Measurements from ENCODE around the gene TMEM63B. TPM values are rescaled to one million over a fixed set of nuclear protein-coding genes. Genes with fewer than 3 reads are reported as not detected.

The TMEM63B gene
- total RNA-seq, 1 donor from 2014 or later, result 36.2 TPM

DNA sequence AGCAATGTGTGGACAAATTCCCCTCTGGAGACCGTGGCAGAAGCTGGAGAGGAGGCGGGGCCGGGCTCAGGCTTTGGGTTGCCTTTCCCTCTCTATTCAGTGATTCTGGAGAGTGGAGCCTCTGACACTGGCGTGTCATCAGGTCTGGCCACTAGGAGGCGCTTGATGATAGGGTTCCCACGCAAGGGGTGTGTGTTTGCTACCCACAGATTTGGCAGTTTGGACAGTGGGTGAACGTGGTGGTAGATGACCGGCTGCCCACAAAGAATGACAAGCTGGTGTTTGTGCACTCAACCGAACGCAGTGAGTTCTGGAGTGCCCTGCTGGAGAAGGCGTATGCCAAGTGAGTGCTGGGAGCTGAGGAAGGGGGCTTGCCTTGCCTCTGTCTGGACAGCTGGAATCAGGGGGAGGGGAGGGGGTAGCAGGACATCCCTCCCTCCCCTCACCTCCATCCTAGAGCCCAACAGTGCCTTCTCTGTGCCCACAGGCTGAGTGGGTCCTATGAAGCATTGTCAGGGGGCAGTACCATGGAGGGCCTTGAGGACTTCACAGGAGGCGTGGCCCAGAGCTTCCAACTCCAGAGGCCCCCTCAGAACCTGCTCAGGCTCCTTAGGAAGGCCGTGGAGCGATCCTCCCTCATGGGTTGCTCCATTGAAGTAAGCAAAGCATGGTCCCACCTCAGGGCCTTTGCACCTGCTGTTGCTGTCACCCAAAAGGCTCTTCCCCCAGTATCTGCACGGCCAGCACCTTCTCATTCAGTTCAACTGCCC lies 45.6 kb downstream of the TMEM63B start:
- DNase-seq (ENCODE audit: extremely low spot score, unreplicated experiment), result peak; percentile 93
- peak; percentile 94 for TF ChIP-seq CTCF (IDR thresholded peaks at IDR 0.05)
- Mint-ChIP-seq H3K27ac (ENCODE audit: unreplicated experiment) (no peak overlapping the region), H3K9me3 (ENCODE audit: unreplicated experiment) (no peaks in the 10 kb centered on the region), H3K4me1 (ENCODE audit: unreplicated experiment) (peaks cover 9% of the 10 kb centered on the region), H3K36me3 (ENCODE audit: unreplicated experiment) (no peaks in the 10 kb centered on the region), H3K27me3 (ENCODE audit: unreplicated experiment) (peaks cover 14% of the 10 kb centered on the region), H3K4me3 (ENCODE audit: unreplicated experiment) (no peak overlapping the region)

DNA sequence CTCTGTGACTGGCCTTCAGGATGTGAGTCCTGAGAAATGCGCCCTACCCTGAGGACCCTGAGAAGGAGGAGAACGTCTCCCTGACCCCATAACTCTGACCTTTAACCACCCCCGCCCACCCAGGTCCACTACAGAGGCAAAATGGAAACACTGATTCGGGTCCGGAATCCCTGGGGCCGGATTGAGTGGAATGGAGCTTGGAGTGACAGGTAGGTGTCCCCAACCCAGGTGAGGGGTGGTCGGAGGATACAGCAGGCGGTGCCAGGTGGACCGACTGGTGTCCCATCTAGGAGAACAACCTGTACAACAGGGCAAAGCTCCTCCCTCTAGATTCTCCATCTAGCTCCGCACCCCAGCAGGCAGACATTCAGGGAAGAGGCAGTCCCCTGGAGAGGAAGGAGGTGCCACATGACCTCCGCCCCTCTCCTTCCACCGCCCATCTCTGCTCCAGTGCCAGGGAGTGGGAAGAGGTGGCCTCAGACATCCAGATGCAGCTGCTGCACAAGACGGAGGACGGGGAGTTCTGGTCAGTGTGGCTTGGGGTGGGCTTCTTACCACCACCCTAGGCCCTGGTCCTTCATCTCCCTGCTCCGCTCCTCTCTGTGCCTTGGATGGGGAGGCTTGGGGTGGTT lies 48.9 kb downstream of the TMEM63B start:
- Mint-ChIP-seq H3K27me3 (ENCODE audit: unreplicated experiment) (peaks cover 1% of the 10 kb centered on the region), H3K36me3 (ENCODE audit: unreplicated experiment) (no peaks in the 10 kb centered on the region), H3K27ac (ENCODE audit: unreplicated experiment) (no peak overlapping the region), H3K4me3 (ENCODE audit: unreplicated experiment) (no peak overlapping the region), H3K4me1 (ENCODE audit: unreplicated experiment) (peaks cover 20% of the 10 kb centered on the region), H3K9me3 (ENCODE audit: unreplicated experiment) (no peaks in the 10 kb centered on the region)
- no peak for DNase-seq (ENCODE audit: extremely low spot score, unreplicated experiment)
- TF ChIP-seq CTCF (IDR thresholded peaks at IDR 0.05), result no peak

- H3K4me1 Mint-ChIP-seq (ENCODE audit: unreplicated experiment), result peaks cover 20% of the 10 kb centered on the region
- no peaks in the 10 kb centered on the region for H3K9me3 Mint-ChIP-seq (ENCODE audit: unreplicated experiment)
- no peak for TF ChIP-seq CTCF (IDR thresholded peaks at IDR 0.05)
- H3K27ac Mint-ChIP-seq (ENCODE audit: unreplicated experiment), result no peak overlapping the region
- H3K27me3 Mint-ChIP-seq (ENCODE audit: unreplicated experiment), result no peaks in the 10 kb centered on the region
- H3K36me3 Mint-ChIP-seq (ENCODE audit: unreplicated experiment), result no peaks in the 10 kb centered on the region
- no peak for DNase-seq (ENCODE audit: extremely low spot score, unreplicated experiment)
- H3K4me3 Mint-ChIP-seq (ENCODE audit: unreplicated experiment), result no peak overlapping the region
Observed at GRCh38 chr6:44176762-44177509, 49.6 kb downstream of the TMEM63B start.

DNA sequence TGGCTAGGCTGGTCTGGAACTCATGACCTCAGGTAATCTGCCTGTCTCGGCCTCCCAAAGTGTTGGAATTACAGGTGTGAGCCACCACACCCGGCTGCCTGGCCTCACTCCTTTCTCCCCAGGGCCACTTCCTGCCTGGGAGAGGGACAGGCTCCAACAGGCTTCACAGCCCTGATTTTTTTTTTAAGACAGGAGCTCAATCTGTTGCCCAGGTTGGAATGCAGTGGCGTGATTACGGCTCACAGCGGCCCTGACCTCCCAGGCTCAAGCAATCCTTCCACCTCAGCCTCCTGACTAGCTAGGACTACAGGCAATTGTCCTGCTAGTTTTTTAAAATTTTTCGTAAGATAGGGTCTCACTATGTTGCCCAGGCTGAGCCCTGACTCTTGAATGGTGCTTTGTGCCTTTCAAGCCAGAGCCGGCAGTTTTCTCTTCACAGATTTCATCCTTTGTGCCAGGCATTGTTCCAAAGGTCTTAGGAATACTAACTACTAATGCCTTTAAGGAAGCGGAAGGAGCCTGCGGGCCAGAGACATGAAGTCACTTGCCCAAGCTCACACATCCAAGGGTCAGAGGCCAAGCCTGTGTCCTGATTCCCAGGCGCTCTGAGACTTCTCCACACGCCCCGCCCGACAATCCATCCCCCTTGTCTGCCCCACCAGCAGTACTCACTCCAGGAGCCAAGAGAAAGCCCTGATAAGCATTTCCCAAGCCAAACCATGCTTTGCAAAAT lies 50.5 kb downstream of the TMEM63B start:
- Mint-ChIP-seq H3K9me3 (ENCODE audit: unreplicated experiment) (no peaks in the 10 kb centered on the region), H3K4me1 (ENCODE audit: unreplicated experiment) (peaks cover 16% of the 10 kb centered on the region), H3K4me3 (ENCODE audit: unreplicated experiment) (no peak overlapping the region), H3K27me3 (ENCODE audit: unreplicated experiment) (no peaks in the 10 kb centered on the region), H3K36me3 (ENCODE audit: unreplicated experiment) (no peaks in the 10 kb centered on the region), H3K27ac (ENCODE audit: unreplicated experiment) (no peak overlapping the region)
- DNase-seq (ENCODE audit: extremely low spot score, unreplicated experiment), result no peak
- TF ChIP-seq CTCF (IDR thresholded peaks at IDR 0.05), result no peak
